ENCODE results near the gene PHC3.

DNA sequence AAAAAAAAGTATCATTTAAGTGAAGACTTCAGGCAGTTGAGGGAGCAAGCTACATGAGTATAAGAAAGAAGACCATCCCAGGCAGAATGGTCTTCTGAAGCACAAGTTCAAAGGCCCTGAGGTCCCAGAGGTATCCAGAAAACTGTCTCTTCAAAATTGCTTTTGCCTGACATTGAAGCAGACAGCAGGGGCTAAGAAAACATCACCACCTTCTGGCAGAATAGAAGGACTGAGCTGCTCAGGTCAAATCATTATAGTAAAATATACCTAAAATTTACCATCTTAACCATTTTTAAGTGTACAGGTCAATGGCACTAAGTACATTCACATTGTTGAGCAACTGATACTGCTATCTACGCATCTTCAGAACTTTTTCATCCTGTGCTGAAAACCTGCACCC is 127.3 kb downstream of the PHC3 start:
- TF ChIP-seq POLR2AphosphoS5 (IDR thresholded peaks at IDR 0.05; ENCODE audit: low read depth, low read length) (no peak), SP1 (IDR thresholded peaks at IDR 0.05) (no peak), SP1 (CRISPR knock-in tag; IDR thresholded peaks at IDR 0.05) (no peak), CEBPG (CRISPR knock-in tag; IDR thresholded peaks at IDR 0.05) (no peak), RXRA (CRISPR knock-in tag; IDR thresholded peaks at IDR 0.05) (no peak), ELF1 (CRISPR knock-in tag; IDR thresholded peaks at IDR 0.05) (no peak), ZNF773 (CRISPR knock-in tag; IDR thresholded peaks at IDR 0.05; ENCODE audit: borderline replicate concordance) (no peak), ZFP36 (IDR thresholded peaks at IDR 0.05; ENCODE audit: borderline replicate concordance, low read depth, low read length, partially characterized antibody) (no peak)
